DOHH2 (cell line): ENCODE results near the gene PRXL2A.

ENCODE experiments used
- CTCF ChIP-seq: fragments of 200-600 bp; sonication (generic); IDR thresholded peaks from one replicate; pipeline ENCODE4 v1.5.1; 2014; ENCODE audit warnings: antibody characterized with exemption, mild to moderate bottlenecking, low read depth, low read length; ENCODE audit not compliant: poor library complexity, severe bottlenecking
- EZH2phosphoT487 ChIP-seq: fragments of 200-600 bp; sonication (generic); IDR thresholded peaks from 2 replicates; pipeline ENCODE4 v1.6.1; 2017; ENCODE audit warnings: borderline replicate concordance, mild to moderate bottlenecking, antibody characterized with exemption, low read length, moderate library complexity, mixed read lengths

- no peak for TF ChIP-seq CTCF
- TF ChIP-seq EZH2phosphoT487 = no peak
Measured at GRCh38 chr10:80408242-80409101, at the start of gene PRXL2A.
